DOHH2 (cell line): ENCODE measurements around the gene SHC4.

ENCODE experiments used
- CTCF ChIP-seq: fragments of 200-600 bp; sonication (generic); IDR thresholded peaks from one replicate; pipeline ENCODE4 v1.5.1; 2014; ENCODE audit warnings: antibody characterized with exemption, mild to moderate bottlenecking, low read depth, low read length; ENCODE audit not compliant: poor library complexity, severe bottlenecking
- EZH2phosphoT487 ChIP-seq: fragments of 200-600 bp; sonication (generic); IDR thresholded peaks from 2 replicates; pipeline ENCODE4 v1.6.1; 2017; ENCODE audit warnings: borderline replicate concordance, mild to moderate bottlenecking, antibody characterized with exemption, low read length, moderate library complexity, mixed read lengths

- no peak for TF ChIP-seq CTCF
- TF ChIP-seq EZH2phosphoT487 = no peak
These were observed 111.8 kb downstream of the SHC4 start for GRCh38 chr15:48851956-48852355.
